Neural crest cell (in vitro differentiated cells): ENCODE results near the gene UBASH3B. TPM values are rescaled to one million over a fixed set of nuclear protein-coding genes. Genes with fewer than 3 reads are reported as not detected.

Source experiments
- DNase-seq: peaks from one replicate; pipeline ENCODE4 v3.0.0; 2021; ENCODE audit warnings: low read depth, mixed read lengths, low spot score
- H3K27ac Mint-ChIP-seq: one replicate; pipeline ENCODE4 v1.8.0; 2021; ENCODE audit warnings: mild to moderate bottlenecking, mixed read lengths; ENCODE audit not compliant: unreplicated experiment
- H3K27me3 Mint-ChIP-seq: 2 replicates; pipeline ENCODE4 v1.8.0; 2021; ENCODE audit warnings: low read depth, mild to moderate bottlenecking, mixed read lengths
- H3K36me3 Mint-ChIP-seq: 2 replicates; pipeline ENCODE4 v1.8.0; 2021; ENCODE audit warnings: low read depth, mild to moderate bottlenecking, mixed read lengths
- H3K4me1 Mint-ChIP-seq: 2 replicates; pipeline ENCODE4 v1.8.0; 2021; ENCODE audit warnings: mixed read lengths
- H3K4me3 Mint-ChIP-seq: one replicate; pipeline ENCODE4 v1.8.0; 2021; ENCODE audit warnings: mild to moderate bottlenecking, mixed read lengths
- H3K9me3 Mint-ChIP-seq: 2 replicates; pipeline ENCODE4 v1.8.0; 2021; ENCODE audit warnings: mixed read lengths
- CTCF ChIP-seq: fragments of 200-600 bp; sonication (generic); conservative IDR thresholded peaks from 2 replicates; pipeline ENCODE4 v1.5.0; 2021; ENCODE audit warnings: antibody characterized with exemption, mild to moderate bottlenecking
- total RNA-seq: library from RNA; stranded (reverse); gene quantifications from 2 replicates; pipeline ENCODE4 v1.2.1, GENCODE V29; 2021

UBASH3B gene
- total RNA-seq, 1 donor from 2014 or later: 6.8 TPM

- H3K4me1 Mint-ChIP-seq: peaks cover 16% of the 10 kb centered on the region
- DNase-seq: no peak
- no peak overlapping the region for H3K27ac Mint-ChIP-seq
- no peaks in the 10 kb centered on the region for H3K27me3 Mint-ChIP-seq
- H3K36me3 Mint-ChIP-seq: peaks cover 2% of the 10 kb centered on the region
- no peak overlapping the region for H3K4me3 Mint-ChIP-seq
- no peak for TF ChIP-seq CTCF
- peaks cover 1% of the 10 kb centered on the region for H3K9me3 Mint-ChIP-seq
These were observed 8.7 kb downstream of the UBASH3B start for GRCh38 chr11:122664188-122664587.

GRCh38 chr11:122665861-122666260 lies 10.3 kb downstream of the UBASH3B start:
- no peak for DNase-seq
- no peak overlapping the region for H3K27ac Mint-ChIP-seq
- TF ChIP-seq CTCF: no peak
- no peak overlapping the region for H3K4me3 Mint-ChIP-seq
- peaks cover 4% of the 10 kb centered on the region for H3K36me3 Mint-ChIP-seq
- no peaks in the 10 kb centered on the region for H3K27me3 Mint-ChIP-seq
- peaks cover 4% of the 10 kb centered on the region for H3K9me3 Mint-ChIP-seq
- peaks cover 7% of the 10 kb centered on the region for H3K4me1 Mint-ChIP-seq

- no peak overlapping the region for H3K27ac Mint-ChIP-seq
- H3K27me3 Mint-ChIP-seq: no peaks in the 10 kb centered on the region
- H3K9me3 Mint-ChIP-seq: peaks cover 4% of the 10 kb centered on the region
- H3K4me3 Mint-ChIP-seq: no peak overlapping the region
- DNase-seq: no peak
- peaks cover 4% of the 10 kb centered on the region for H3K4me1 Mint-ChIP-seq
- H3K36me3 Mint-ChIP-seq: peaks cover 4% of the 10 kb centered on the region
- no peak for TF ChIP-seq CTCF
These were observed 11.2 kb downstream of the UBASH3B start for GRCh38 chr11:122666743-122667142.

GRCh38 chr11:122668562-122669090 lies 13.1 kb downstream of the UBASH3B start:
- TF ChIP-seq CTCF: no peak
- DNase-seq: no peak
- Mint-ChIP-seq H3K27me3 (no peaks in the 10 kb centered on the region), H3K36me3 (peaks cover 4% of the 10 kb centered on the region), H3K9me3 (peaks cover 4% of the 10 kb centered on the region), H3K27ac (no peak overlapping the region), H3K4me3 (no peak overlapping the region), H3K4me1 (peaks cover 7% of the 10 kb centered on the region)

- no peak for DNase-seq
- peaks cover 9% of the 10 kb centered on the region for H3K4me1 Mint-ChIP-seq
- TF ChIP-seq CTCF: no peak
These were observed 14.6 kb downstream of the UBASH3B start for GRCh38 chr11:122670131-122670530.

More at GRCh38 chr11:122670131-122670530, 14.6 kb downstream of the UBASH3B start:
- Mint-ChIP-seq H3K4me3 (no peak overlapping the region), H3K9me3 (peaks cover 4% of the 10 kb centered on the region), H3K27me3 (no peaks in the 10 kb centered on the region), H3K36me3 (peaks cover 4% of the 10 kb centered on the region), H3K27ac (no peak overlapping the region)
